Measurements from ENCODE around the gene SPAG9.

GRCh38 chr17:51120739-51121619 lies at the start of gene SPAG9:
- TF ChIP-seq, protein P1, sequence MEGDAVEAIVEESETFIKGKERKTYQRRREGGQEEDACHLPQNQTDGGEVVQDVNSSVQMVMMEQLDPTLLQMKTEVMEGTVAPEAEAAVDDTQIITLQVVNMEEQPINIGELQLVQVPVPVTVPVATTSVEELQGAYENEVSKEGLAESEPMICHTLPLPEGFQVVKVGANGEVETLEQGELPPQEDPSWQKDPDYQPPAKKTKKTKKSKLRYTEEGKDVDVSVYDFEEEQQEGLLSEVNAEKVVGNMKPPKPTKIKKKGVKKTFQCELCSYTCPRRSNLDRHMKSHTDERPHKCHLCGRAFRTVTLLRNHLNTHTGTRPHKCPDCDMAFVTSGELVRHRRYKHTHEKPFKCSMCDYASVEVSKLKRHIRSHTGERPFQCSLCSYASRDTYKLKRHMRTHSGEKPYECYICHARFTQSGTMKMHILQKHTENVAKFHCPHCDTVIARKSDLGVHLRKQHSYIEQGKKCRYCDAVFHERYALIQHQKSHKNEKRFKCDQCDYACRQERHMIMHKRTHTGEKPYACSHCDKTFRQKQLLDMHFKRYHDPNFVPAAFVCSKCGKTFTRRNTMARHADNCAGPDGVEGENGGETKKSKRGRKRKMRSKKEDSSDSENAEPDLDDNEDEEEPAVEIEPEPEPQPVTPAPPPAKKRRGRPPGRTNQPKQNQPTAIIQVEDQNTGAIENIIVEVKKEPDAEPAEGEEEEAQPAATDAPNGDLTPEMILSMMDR (IDR thresholded peaks at IDR 0.05), result peak in 1 of 3 donors; percentile 7
- TF ChIP-seq POLR2A (IDR thresholded peaks at IDR 0.05), result peak; percentile 74

Data from breast epithelium (tissue), 3 donors.